ENCODE results near the gene RAP2B. TPM values are rescaled to one million over a fixed set of nuclear protein-coding genes. Genes with fewer than 3 reads are reported as not detected.

The RAP2B gene
- total RNA-seq, 1 donor from 2014 or later = 16.5 TPM

DNA sequence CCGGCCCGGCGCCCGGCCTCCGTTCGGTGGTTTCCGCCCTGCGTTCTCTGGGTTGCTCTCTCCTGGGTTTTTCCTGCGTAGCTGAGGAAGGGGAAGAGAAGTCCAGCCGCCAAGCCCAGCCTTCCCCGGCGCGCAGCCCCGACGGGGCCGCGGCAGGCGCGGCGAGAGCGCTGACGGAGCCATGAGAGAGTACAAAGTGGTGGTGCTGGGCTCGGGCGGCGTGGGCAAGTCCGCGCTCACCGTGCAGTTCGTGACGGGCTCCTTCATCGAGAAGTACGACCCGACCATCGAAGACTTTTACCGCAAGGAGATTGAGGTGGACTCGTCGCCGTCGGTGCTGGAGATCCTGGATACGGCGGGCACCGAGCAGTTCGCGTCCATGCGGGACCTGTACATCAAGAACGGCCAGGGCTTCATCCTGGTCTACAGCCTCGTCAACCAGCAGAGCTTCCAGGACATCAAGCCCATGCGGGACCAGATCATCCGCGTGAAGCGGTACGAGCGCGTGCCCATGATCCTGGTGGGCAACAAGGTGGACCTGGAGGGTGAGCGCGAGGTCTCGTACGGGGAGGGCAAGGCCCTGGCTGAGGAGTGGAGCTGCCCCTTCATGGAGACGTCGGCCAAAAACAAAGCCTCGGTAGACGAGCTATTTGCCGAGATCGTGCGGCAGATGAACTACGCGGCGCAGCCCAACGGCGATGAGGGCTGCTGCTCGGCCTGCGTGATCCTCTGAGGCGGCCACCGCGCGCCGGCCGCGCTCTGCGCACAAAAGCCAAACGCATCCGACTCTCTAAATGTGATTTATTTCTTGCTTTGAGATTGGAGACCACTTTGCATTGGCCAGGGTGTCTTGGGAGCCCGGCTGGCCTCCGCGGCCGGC is 727 bp downstream of the RAP2B start:
- peaks cover 45% of the 10 kb centered on the region for H3K4me1 Mint-ChIP-seq (ENCODE audit: unreplicated experiment)
- H3K36me3 Mint-ChIP-seq = peaks cover 32% of the 10 kb centered on the region
- TF ChIP-seq, protein P1, sequence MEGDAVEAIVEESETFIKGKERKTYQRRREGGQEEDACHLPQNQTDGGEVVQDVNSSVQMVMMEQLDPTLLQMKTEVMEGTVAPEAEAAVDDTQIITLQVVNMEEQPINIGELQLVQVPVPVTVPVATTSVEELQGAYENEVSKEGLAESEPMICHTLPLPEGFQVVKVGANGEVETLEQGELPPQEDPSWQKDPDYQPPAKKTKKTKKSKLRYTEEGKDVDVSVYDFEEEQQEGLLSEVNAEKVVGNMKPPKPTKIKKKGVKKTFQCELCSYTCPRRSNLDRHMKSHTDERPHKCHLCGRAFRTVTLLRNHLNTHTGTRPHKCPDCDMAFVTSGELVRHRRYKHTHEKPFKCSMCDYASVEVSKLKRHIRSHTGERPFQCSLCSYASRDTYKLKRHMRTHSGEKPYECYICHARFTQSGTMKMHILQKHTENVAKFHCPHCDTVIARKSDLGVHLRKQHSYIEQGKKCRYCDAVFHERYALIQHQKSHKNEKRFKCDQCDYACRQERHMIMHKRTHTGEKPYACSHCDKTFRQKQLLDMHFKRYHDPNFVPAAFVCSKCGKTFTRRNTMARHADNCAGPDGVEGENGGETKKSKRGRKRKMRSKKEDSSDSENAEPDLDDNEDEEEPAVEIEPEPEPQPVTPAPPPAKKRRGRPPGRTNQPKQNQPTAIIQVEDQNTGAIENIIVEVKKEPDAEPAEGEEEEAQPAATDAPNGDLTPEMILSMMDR (conservative IDR thresholded peaks at IDR 0.05) = no peak
- peak overlapping the region; percentile 92 for H3K27ac Mint-ChIP-seq
- no peak for DNase-seq (ENCODE audit: extremely low spot score, unreplicated experiment)
- H3K9me3 Mint-ChIP-seq = no peaks in the 10 kb centered on the region
- H3K27me3 Mint-ChIP-seq = no peaks in the 10 kb centered on the region
- H3K4me3 Mint-ChIP-seq = peak overlapping the region; percentile 99

DNA sequence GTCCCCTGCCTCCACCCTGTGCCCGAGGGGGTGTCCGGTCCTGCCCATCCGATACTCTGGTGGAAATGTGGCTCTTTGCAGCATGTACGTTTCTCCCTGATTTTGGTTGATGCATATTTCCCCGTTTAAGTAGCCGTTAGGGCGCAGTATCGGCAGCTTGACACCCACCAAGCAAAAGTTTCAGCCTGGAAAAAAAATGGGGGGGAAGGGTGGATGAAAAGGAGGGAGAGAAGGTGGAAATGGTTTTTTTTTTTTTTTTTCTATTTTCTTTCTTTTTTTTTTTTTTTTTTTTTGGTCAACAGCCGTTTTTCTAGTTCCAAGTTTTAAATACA is 1.3 kb downstream of the RAP2B start:
- TF ChIP-seq, protein P1 (conservative IDR thresholded peaks at IDR 0.05) = no peak
- H3K36me3 Mint-ChIP-seq = peaks cover 32% of the 10 kb centered on the region
- no peak for DNase-seq (ENCODE audit: extremely low spot score, unreplicated experiment)
- H3K4me1 Mint-ChIP-seq (ENCODE audit: unreplicated experiment) = peaks cover 45% of the 10 kb centered on the region
- H3K9me3 Mint-ChIP-seq = no peaks in the 10 kb centered on the region
- H3K27ac Mint-ChIP-seq = peak overlapping the region; percentile 92
- no peaks in the 10 kb centered on the region for H3K27me3 Mint-ChIP-seq
- H3K4me3 Mint-ChIP-seq = peak overlapping the region; percentile 99

DNA sequence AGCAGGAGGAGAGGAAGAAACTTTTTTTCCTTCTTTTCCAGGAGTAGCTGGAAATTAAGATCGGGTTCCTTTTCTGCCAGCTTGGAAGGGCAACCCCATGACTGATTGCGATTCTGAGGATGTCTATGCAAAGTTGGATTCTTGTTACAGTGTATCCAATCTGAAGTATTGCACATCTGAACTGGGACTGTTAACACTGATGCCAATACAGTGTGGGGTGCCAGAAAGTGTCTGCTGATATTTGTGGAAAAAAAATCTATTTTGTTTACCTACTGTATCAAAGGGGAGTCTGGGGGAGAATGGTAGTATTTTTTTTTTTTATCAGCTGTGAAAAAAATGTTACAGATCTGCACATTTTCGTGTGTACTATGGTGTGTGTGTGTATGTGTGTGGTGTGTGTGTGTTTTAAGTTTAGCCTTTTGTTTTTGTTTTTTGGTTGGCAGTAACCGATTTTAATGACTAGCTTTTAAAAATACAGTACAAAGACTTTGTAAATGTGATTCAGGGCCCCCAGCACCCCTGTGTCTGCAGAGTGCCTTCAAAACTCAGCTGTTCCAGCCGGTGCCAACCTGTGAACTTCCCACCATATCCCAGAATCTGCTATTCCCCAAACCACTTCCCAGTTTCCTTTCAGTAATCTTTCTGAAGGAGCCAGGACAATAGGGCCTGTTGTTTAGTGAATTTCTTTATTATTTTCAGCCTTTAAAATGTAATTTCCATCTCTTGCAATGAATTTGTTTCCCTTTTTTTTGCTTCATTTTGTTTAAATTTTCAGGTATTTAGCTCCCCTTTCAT is 1.9 kb downstream of the RAP2B start:
- Mint-ChIP-seq H3K4me1 (ENCODE audit: unreplicated experiment) (peaks cover 45% of the 10 kb centered on the region), H3K4me3 (peak overlapping the region; percentile 99), H3K9me3 (no peaks in the 10 kb centered on the region), H3K27ac (peak overlapping the region; percentile 92), H3K27me3 (no peaks in the 10 kb centered on the region), H3K36me3 (peaks cover 32% of the 10 kb centered on the region)
- DNase-seq (ENCODE audit: extremely low spot score, unreplicated experiment) = no peak
- TF ChIP-seq, protein P1 (conservative IDR thresholded peaks at IDR 0.05) = no peak

DNA sequence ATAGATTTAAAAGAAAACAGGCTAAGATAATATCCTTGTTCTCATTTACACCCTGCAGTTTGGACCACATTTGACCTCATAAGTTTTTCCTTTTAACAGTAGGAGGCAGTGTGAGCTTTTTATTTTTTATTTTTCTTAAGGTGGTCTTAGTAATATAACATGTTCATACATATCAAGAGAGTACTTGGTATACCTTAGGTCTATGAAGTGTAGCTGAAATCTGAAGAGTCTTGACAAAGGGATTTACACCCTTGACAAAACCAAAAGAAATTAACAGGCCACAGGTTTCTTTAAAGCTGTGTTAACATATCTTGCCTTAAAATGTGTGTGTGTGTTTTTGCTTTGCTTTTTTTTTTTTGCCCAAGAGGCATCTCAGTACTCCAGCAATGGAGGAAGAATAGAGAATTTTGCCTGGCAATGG is 3.2 kb downstream of the RAP2B start:
- H3K27me3 Mint-ChIP-seq = no peaks in the 10 kb centered on the region
- H3K36me3 Mint-ChIP-seq = peaks cover 32% of the 10 kb centered on the region
- peak overlapping the region; percentile 24 for H3K27ac Mint-ChIP-seq
- no peak for DNase-seq (ENCODE audit: extremely low spot score, unreplicated experiment)
- TF ChIP-seq, protein P1 (conservative IDR thresholded peaks at IDR 0.05) = peak; percentile 41
- H3K4me1 Mint-ChIP-seq (ENCODE audit: unreplicated experiment) = peaks cover 37% of the 10 kb centered on the region
- H3K9me3 Mint-ChIP-seq = no peaks in the 10 kb centered on the region
- H3K4me3 Mint-ChIP-seq = peak overlapping the region; percentile 99

DNA sequence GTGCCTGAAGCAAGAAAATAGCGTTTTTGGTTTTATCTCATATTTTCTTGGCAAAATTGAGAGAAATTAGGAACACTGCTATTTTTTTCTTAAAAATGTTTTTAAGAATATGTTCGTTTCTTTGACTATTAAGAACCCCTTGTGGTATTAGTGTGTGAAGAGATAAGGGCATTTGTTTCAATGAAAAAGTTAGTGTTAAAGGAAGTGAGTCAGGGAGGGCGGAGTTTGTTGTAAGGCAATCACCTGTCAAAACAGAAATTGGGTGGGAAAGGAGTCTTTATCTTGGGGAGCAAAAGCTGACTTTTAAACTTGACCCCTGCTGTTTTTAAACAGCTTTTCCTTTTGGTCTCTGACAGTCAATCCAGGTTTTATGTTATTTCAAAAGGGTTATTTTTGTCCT is 4.2 kb downstream of the RAP2B start:
- peak overlapping the region; percentile 53 for H3K4me3 Mint-ChIP-seq
- H3K27ac Mint-ChIP-seq = peak overlapping the region; percentile 27
- DNase-seq (ENCODE audit: extremely low spot score, unreplicated experiment) = no peak
- peaks cover 32% of the 10 kb centered on the region for H3K36me3 Mint-ChIP-seq
- H3K4me1 Mint-ChIP-seq (ENCODE audit: unreplicated experiment) = peaks cover 37% of the 10 kb centered on the region
- H3K9me3 Mint-ChIP-seq = no peaks in the 10 kb centered on the region
- TF ChIP-seq, protein P1 (conservative IDR thresholded peaks at IDR 0.05) = no peak
- no peaks in the 10 kb centered on the region for H3K27me3 Mint-ChIP-seq

Data from type B pancreatic cell (in vitro differentiated cells).